HCT116 (cell line): ENCODE measurements around the gene TRIP13.

Experiments used
- ATF3 ChIP-seq: IDR thresholded peaks from 2 replicates; pipeline ENCODE4 v1.6.1; 2012
- CBX3 ChIP-seq: IDR thresholded peaks from 2 replicates; pipeline ENCODE4 v1.6.1; 2012; ENCODE audit warnings: low read depth
- CEBPB ChIP-seq: IDR thresholded peaks from 2 replicates; pipeline ENCODE4 v1.6.1; 2012; ENCODE audit warnings: low read depth
- CTCF ChIP-seq, 3 experiments: fragments of 200-600 bp in 1 of 3; sonication (generic) in 1 of 3; IDR thresholded peaks in 2 of 3; conservative IDR thresholded peaks in 1 of 3; 2 replicates each; pipeline ENCODE4 v1.5.1; 2012 to 2017; ENCODE audit warnings: low read depth in 2 of 3, low read length in 2 of 3, antibody characterized with exemption in 1 of 3, borderline replicate concordance in 1 of 3, control low read depth in 1 of 3, mild to moderate bottlenecking in 1 of 3, mixed read lengths in 1 of 3, mixed run types in 1 of 3, moderate library complexity in 1 of 3; ENCODE audit not compliant: insufficient read depth in 1 of 3
- EZH2 ChIP-seq: fragments of 200-600 bp; sonication (generic); IDR thresholded peaks from 2 replicates; pipeline ENCODE4 v1.6.1; 2017; ENCODE audit warnings: antibody characterized with exemption, mixed run types
- EZH2phosphoT487 ChIP-seq: fragments of 200-600 bp; IDR thresholded peaks from 2 replicates; pipeline ENCODE4 v1.6.1; 2018; ENCODE audit warnings: antibody characterized with exemption, borderline replicate concordance
- JUND ChIP-seq: IDR thresholded peaks from 2 replicates; pipeline ENCODE4 v1.6.1; 2012
- MAX ChIP-seq: IDR thresholded peaks from 2 replicates; pipeline ENCODE4 v1.6.1; 2012
- POLR2A ChIP-seq: IDR thresholded peaks from 2 replicates; pipeline ENCODE4 v1.7.0; 2011; ENCODE audit warnings: borderline replicate concordance; ENCODE audit not compliant: insufficient read depth, insufficient read length; ENCODE audit errors: extremely low read depth
- POLR2AphosphoS5 ChIP-seq: IDR thresholded peaks from 2 replicates; pipeline ENCODE4 v1.6.1; 2011; ENCODE audit warnings: mild to moderate bottlenecking, low read depth, low read length, moderate library complexity
- REST ChIP-seq: IDR thresholded peaks from 2 replicates; pipeline ENCODE4 v1.6.1; 2012; ENCODE audit warnings: low read depth
- SIN3A ChIP-seq: IDR thresholded peaks from 2 replicates; pipeline ENCODE4 v1.6.1; 2012; ENCODE audit warnings: low read depth
- ZNF274 ChIP-seq: fragments of 200-500 bp; sonication (Bioruptor generic); IDR thresholded peaks from 2 replicates; pipeline ENCODE4 v1.6.1; 2014; ENCODE audit warnings: mild to moderate bottlenecking, low read depth, low read length, inconsistent platforms

GRCh38 chr5:919356-920000, 26.8 kb downstream of the TRIP13 start:
- TF ChIP-seq POLR2A (no peak), CTCF (IDR thresholded peaks at IDR 0.05 in 2 of 3, conservative IDR thresholded peaks at IDR 0.05 in 1 of 3; ENCODE audit: borderline replicate concordance in 1 of 3, insufficient read depth in 1 of 3, low read depth in 2 of 3, low read length in 2 of 3) (no peak), JUND (no peak), REST (no peak), POLR2AphosphoS5 (no peak), CEBPB (no peak), ZNF274 (no peak), SIN3A (no peak), ATF3 (no peak), EZH2 (no peak), MAX (no peak), EZH2phosphoT487 (no peak), CBX3 (no peak)
